Measurements from ENCODE around the gene LRCH1.

- no peak for TF ChIP-seq EZH2 (IDR thresholded peaks at IDR 0.05; ENCODE audit: insufficient read depth, poor library complexity, severe bottlenecking)
- no peak for TF ChIP-seq EZH2phosphoT487 (IDR thresholded peaks at IDR 0.05; ENCODE audit: insufficient read depth, low read depth)
Measured at GRCh38 chr13:46662690-46663089, 109.7 kb downstream of the LRCH1 start.
